HG03103 (cell line): ENCODE data around the gene CHADL.

Experiments used
- ATAC-seq: cut with Tn5 transposase; IDR thresholded peaks from one replicate; pipeline ENCODE4 v1.9.1; 2021; ENCODE audit warnings: low read depth; ENCODE audit not compliant: unreplicated experiment

CHADL gene

GRCh38 chr22:41234815-41235695 lies 5.7 kb downstream of the CHADL start:
- no peak for ATAC-seq

- no peak for ATAC-seq
Measured at GRCh38 chr22:41231369-41231768, 9.4 kb downstream of the CHADL start.

DNA sequence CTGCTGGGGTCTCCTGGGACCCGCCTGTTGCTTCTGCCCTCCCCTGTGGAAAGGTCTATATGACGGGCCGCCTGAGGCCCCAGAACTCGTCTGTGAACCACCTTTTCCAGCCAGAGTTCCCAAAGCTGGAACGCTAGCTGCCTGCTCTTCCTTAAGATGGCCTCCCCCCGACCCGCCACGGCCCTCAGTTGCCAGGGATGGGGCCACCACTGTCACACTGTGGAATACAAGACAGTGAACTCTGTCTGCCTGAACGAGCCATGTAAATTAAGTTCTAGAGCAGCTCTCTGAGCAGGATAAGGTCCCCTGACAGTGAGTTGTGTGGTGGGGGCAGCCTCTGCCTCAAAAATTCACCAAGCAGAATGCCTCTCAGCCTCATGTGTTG lies 10.3 kb downstream of the CHADL start:
- no peak for ATAC-seq

DNA sequence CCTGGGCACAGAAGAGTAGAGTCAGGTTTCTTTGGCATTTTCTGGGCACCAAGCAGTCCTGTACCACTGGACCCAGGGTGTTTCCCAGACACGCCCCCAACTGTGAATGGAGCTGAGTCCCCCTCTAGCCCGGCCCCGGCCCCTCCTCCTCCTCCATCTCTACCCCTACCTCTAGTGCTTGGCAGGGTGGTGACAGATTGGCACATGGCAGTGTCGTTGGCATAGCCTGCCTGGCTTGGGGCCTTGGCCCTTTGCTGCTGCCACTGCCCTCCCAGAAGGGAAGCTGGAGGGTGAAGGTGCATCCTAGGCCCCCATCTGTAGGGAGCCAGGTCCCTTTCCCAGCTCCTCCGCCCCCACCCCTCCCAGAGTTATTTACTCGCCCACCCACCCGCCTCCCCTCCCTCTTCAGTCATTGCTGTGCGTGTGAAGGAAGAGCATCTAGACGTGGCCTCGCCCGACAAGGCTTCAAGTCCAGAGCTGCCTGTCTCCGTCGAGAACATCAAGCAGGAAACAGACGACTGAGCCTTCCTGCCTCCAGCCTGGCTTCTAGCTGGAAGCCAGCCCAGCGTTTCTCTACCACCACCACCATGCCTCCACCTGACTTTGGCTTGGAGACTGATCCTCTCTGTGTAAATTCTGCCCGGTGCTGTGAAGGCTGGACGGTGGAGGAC lies 10.9 kb downstream of the CHADL start:
- ATAC-seq, result no peak

GRCh38 chr22:41229215-41229614 lies 11.5 kb downstream of the CHADL start:
- ATAC-seq, result no peak

- ATAC-seq, result no peak
Measured at GRCh38 chr22:41226723-41227655, 13.7 kb downstream of the CHADL start.

DNA sequence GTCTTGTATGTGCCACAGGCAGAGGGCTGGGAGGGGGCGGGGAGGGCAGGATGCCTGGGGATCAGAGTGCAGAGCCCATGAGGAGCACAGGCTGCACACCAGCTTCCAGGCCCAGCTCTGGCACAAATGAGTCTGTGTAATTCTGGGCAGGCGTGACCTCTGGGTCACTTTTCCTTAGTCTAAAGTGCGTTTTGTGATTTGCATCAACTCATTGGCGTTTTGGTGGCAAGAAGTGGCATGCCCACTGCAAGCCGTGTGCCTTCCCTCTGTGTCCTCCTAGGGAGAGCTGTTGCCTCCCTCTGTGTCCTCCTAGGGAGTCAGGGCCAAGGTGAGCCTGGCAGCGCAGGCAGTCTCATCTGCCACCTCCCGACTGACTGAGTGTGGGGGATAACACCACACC lies 17.2 kb downstream of the CHADL start:
- no peak for ATAC-seq

DNA sequence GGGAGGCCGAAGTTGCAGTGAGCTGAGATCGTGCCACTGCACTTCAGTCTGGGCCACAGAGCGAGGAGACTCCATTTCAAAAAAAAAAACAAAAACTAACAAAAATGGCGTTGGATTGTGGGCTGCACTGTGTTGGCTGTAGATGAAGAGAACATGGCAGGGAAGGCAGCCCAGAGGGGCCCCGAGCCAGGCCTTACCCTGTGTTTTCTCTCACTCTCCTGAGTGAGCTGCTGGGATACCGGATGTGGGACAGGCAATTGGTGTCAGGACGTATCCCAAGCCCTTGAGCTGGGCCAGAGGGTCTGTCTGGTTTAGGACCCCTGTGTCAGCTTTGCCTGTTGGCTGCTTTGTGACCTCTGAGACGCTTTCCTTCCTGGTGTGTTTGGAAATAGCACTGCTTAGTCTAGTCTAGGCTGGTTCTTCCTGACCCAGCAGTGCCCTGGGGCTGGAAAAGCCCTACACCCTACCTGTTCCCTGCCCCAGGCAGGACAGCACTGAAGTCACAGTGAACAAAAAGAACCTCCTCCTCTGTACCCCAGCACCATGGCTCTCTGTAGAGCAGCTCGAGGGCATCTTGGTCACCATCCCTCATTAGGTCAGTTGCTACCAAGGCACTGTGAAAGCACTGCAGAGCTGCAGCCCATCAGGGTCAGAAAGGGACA lies 17.8 kb downstream of the CHADL start:
- ATAC-seq, result no peak

GRCh38 chr22:41217553-41218157 lies 23.1 kb downstream of the CHADL start:
- no peak for ATAC-seq

GRCh38 chr22:41216984-41217383 lies 23.7 kb downstream of the CHADL start:
- no peak for ATAC-seq

DNA sequence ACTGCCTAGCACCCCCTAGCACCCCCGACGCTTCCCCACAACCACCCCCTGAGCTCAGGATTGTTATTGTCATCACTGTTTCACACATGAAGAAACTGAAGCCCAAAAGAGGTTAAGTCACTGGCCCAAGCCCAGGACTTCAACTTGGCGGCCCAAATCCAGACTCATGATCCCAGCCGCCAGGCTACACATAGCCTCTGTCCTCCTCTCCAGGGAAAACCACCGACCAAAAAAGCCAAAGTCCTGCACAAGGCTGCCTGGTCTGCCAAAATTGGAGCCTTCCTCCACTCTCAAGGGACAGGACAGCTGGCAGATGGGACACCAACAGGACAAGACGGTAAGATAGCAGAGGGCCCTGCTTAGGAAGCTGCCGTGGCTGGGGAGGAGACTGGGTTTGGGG lies 24.8 kb downstream of the CHADL start:
- no peak for ATAC-seq

GRCh38 chr22:41215409-41215808 lies 25.3 kb downstream of the CHADL start:
- ATAC-seq, result no peak

GRCh38 chr22:41206719-41207118 lies 34.0 kb downstream of the CHADL start:
- no peak for ATAC-seq

- peak; percentile 97 for ATAC-seq
Measured at GRCh38 chr22:41204992-41205900, 35.5 kb downstream of the CHADL start, which contains the start of gene L3MBTL2. L3MBTL2 (plus strand) TSS chr22:41205312; CDS start chr22:41205363, 51 bp downstream.

- no peak for ATAC-seq
Measured at GRCh38 chr22:41204066-41204465, 36.7 kb downstream of the CHADL start.

DNA sequence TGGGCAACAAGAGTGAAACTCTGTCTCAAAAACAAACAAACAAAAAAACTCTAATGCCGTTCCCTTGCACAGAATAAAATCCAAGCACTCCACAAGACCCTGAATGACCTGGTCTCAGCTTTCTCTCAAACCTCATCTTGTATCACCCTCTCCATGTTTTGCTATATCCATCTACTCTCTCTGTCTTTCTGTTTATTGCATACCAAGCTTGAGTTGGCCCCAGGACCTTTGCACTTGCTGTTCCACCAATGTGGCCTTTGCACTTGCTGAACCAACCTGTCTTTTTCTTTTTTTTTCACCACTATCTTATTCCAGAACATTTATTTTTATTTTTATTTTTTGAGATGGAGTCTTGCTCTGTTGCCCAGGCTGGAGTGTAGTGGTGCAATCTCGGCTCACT lies 37.6 kb downstream of the CHADL start:
- ATAC-seq, result no peak

DNA sequence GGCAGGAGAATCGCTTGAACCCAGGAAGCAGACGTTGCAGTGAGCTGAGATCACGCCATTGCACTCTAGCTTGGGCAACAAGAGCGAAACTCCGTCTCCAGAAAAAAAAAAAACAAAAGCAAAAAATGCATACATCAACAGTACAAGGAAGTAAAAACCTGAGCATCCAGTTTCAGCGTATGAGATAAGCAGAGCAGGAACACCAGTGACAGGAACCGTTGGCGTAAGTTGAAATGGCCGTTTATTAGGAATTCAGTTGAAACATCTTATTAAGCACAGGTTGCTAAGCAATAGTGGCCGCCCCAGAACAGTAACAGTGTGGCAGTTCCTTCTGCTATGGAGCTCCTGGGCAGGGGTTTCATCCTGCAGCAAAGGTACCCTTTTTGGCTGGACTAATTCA lies 39.6 kb downstream of the CHADL start:
- ATAC-seq, result no peak

GRCh38 chr22:41198027-41198580 lies 42.6 kb downstream of the CHADL start:
- ATAC-seq, result no peak
